Omental fat pad (tissue), 4 donors: Measurements from ENCODE around the gene AKT1. TPM values are rescaled to one million over a fixed set of nuclear protein-coding genes. Genes with fewer than 3 reads are reported as not detected.

ENCODE experiments used
- ATAC-seq: fragments of 150-250 bp; one replicate; pipeline ENCODE4 v1.9.1; 2016; ENCODE audit warnings: mild to moderate bottlenecking, moderate library complexity; ENCODE audit not compliant: low FRiP score
- DNase-seq: peaks from one replicate; pipeline ENCODE4 v3.0.0-alpha.2; 2019; ENCODE audit warnings: low spot score
- CTCF ChIP-seq, 3 donors: fragments of 450-650 bp; IDR thresholded peaks; one replicate each; pipeline ENCODE4 v1.5.1; 2016 to 2017; ENCODE audit warnings: antibody characterized with exemption in 3 of 3, mild to moderate bottlenecking in 3 of 3, moderate library complexity in 2 of 3
- total RNA-seq, 4 donors: library from RNA; depleted of rRNA; stranded (reverse); fragments of >200 nt; gene quantifications; one replicate each; pipeline ENCODE4 v1.1.0, GENCODE V29; 2016

Gene AKT1
- total RNA-seq, 4 donors from 2014 or later = 104 to 121 (median 107) TPM

DNA sequence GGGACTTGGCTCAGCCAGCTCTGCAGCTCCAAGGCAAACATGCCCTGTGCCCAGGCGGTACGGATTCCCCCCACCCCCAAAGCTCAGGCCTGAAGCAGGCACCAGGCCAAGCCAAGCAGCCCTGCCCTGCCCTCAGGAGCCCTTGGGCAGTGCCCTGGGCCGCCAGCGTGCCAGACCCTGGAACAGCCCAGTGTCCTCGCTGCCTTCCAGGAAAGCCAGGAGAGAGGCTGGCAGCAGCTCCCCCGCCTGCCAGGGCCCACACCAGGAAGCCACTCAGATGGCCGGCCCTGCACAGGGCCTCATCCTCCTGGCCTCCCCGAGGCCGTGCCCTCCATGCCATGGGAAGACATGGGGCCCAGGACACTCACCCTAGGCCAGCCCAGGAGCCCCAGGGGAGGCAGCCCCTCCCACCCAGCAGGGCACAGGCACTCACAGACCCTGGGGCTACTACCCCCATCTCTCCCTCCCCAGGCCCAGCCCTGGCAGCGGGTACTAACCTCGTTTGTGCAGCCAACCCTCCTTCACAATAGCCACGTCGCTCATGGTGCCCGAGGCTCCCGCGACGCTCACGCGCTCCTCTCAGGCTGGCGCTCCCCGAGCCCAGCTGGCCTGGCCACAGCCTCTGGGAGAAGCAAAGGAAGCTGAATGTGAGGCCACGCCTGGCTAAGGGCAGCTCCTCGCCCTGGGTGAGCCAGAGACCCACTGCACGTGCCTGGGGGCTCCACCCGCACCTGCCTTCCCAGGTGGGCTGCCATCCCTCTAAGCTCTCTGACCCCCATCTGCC lies 3.3 kb downstream of the AKT1 start:
- no peak for ATAC-seq
- DNase-seq = no peak
- no peak for TF ChIP-seq CTCF (IDR thresholded peaks at IDR 0.05)

DNA sequence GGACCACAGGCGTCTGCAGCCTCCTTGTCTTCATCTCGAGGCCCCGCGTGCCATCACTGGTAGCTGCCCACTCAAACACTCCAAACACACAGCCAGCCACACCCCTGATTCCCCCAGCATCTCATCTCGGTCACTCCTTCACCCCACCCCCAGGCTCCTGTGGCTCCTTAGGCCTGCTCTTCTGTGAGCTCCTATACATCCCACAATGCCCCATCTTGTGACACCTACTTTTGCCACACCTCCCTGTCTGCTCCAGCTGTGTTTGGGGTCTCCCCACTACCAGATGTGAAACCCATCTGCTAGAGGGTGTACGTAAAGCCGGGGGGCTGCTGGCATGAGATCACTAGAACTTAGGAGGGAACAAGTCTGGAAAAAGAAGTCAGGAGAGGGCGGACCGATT lies 4.1 kb downstream of the AKT1 start:
- ATAC-seq (no peak), DNase-seq (no peak)
- TF ChIP-seq CTCF (IDR thresholded peaks at IDR 0.05) = no peak

GRCh38 chr14:104789752-104790743 lies 5.5 kb downstream of the AKT1 start:
- no peak for DNase-seq

DNA sequence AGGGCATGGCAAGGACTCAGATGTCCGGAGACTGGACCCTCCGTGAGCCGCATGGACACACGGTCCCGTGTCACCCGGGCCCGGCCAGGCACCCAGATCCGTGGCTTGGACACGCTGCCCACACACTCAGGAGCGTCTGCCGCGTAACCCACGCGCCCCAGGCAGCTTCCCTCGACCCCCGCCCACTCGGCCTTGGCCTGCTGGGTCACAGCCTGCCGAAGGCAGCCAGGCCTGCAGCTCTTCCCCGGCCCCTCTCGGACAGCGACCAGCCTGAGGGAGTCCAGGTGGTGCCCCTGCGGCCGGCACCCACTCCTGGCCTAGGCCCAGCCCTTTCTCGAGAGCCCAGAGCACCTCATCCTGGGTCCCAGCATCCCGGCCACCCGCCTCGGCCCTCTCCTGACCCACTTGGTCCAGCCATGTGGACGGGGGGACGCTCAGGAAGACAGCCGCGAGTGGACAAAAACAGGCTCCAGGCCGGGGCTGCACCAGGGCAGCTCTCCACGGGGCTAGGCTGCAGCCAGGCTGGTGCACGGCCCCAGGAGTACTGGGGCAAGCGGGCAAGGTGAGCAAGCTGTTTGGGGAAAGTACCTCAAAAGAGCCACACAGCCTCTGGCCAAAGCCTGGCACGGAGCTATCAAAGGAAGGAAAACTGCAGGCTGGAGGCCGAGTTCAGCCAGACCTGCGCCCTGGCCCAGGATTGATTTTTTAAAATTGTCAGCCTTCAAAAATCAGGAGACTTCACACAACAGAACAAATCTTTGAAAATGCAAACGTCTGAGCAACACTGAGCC lies 6.5 kb downstream of the AKT1 start:
- TF ChIP-seq CTCF (IDR thresholded peaks at IDR 0.05) = no peak
- no peak for DNase-seq
- ATAC-seq = no peak

More at GRCh38 chr14:104789752-104790743, 5.5 kb downstream of the AKT1 start:
- TF ChIP-seq CTCF (IDR thresholded peaks at IDR 0.05) = no peak
- ATAC-seq = no peak

DNA sequence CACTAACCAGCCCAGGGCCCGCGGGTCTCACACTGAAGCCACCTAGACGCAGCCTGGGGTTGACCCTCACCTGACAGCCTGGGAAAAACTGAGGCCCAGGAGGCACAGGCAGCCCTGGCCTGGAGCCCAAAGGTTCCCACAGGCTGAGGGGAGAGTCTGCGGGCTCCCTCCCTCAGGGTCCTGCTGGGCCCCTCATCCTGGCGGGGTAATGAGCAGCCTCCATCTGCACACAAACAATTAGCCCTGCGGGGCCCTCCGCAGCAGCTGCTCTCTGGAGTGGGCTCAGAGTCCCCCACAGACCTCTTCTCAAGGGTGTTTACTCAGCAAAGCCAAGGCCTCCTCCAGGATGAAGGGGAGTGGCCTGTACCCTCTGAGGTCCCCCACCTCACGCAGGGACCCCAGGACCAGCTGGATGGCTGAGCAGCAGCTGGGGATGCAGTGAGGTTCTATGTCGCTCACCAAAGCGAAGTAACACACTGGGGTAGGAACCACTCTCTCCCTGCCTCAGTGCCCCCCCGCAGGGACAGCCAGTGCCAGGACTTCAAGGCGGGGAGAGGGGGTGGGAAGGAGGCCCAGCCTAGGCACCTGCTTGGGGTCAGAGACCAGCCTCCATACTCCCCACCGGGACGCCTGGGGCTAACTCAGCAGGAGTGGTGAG lies 7.3 kb downstream of the AKT1 start:
- no peak for ATAC-seq
- DNase-seq = no peak
- TF ChIP-seq CTCF (IDR thresholded peaks at IDR 0.05) = no peak

DNA sequence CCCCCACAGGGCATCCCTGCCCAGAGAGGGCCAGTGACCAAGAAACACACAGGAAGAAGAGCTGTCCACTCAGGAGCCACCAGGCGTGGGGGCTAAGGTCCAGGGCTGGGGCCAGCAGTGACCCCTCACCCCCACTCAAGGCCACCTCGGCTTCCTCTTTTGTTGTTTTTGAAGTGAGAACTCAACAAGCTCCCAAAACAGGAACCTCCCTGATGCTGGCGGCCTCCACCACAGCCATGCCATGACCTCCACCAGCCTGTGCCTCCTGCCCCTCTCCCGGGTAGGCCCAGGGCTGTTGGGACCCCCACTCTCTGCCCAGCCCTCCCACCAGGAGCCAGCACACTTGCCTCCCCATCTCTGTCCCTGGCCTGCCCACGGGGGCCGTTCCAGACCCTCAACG lies 7.8 kb downstream of the AKT1 start:
- ATAC-seq = no peak
- no peak for DNase-seq

More for the DNA sequence above, 7.8 kb downstream of the AKT1 start:
- TF ChIP-seq CTCF (IDR thresholded peaks at IDR 0.05) = no peak
